NOMO-1 (cell line): ENCODE data around the gene ADM2.
A peak's percentile ranks its signal among the peaks of the same experiment; 100 is the strongest.

ENCODE experiments used
- DNase-seq, 2 experiments: peaks; one replicate each; lab custom pipeline; 2025; ENCODE audit not compliant: unreplicated experiment in 2 of 2; lab: John Stamatoyannopoulos, UW

Gene ADM2

GRCh38 chr22:50483977-50484853 lies 2.9 kb downstream of the ADM2 start:
- DNase-seq = no peak

- no peak for DNase-seq
These were observed 4.1 kb downstream of the ADM2 start for GRCh38 chr22:50485221-50486131.

GRCh38 chr22:50486561-50487289 lies 5.4 kb downstream of the ADM2 start, which contains the start of gene MIOX:
MIOX (plus strand) TSS chr22:50486859; CDS start chr22:50486898, 39 bp downstream.
- no peak for DNase-seq

- DNase-seq = no peak
These were observed 6.1 kb downstream of the ADM2 start for GRCh38 chr22:50487290-50488005.

- no peak for DNase-seq
These were observed 6.8 kb downstream of the ADM2 start for GRCh38 chr22:50488006-50488677.

GRCh38 chr22:50488886-50489285 lies 7.5 kb downstream of the ADM2 start:
- DNase-seq = no peak

GRCh38 chr22:50489363-50490243 lies 8.3 kb downstream of the ADM2 start:
- DNase-seq = no peak

GRCh38 chr22:50490531-50491308 lies 9.4 kb downstream of the ADM2 start:
- no peak for DNase-seq

- no peak for DNase-seq
These were observed 15.8 kb downstream of the ADM2 start for GRCh38 chr22:50497093-50497492.

- peak; percentile 46 to 67 for DNase-seq
These were observed 17.1 kb downstream of the ADM2 start for GRCh38 chr22:50498322-50498890.

GRCh38 chr22:50500452-50500851 lies 19.1 kb downstream of the ADM2 start:
- no peak for DNase-seq

- DNase-seq = no peak
These were observed 20.8 kb downstream of the ADM2 start for GRCh38 chr22:50502096-50502495.

GRCh38 chr22:50502628-50503474 lies 21.5 kb downstream of the ADM2 start:
- DNase-seq = no peak

GRCh38 chr22:50503475-50504145 lies 22.3 kb downstream of the ADM2 start:
- DNase-seq = no peak

GRCh38 chr22:50504369-50505211 lies 23.2 kb downstream of the ADM2 start:
- DNase-seq = no peak
